B cell (primary cell): ENCODE results near the gene GPR78. TPM values are rescaled to one million over a fixed set of nuclear protein-coding genes. Genes with fewer than 3 reads are reported as not detected.

Experiments used
- ATAC-seq: fragments of 200-7000 bp; cut with Tn5 transposase; one replicate; pipeline ENCODE4 v1.10.0; 2021; ENCODE audit warnings: low read depth, mild to moderate bottlenecking, moderate number of reproducible peaks, moderate library complexity
- CTCF ChIA-PET: fragments of 350-600 bp; sonication (Branson Sonifier 250); formaldehyde crosslinking; loops from one replicate; lab custom pipeline; 2021; ENCODE audit warnings: antibody characterized with exemption, inconsistent platforms; lab: Charles Lee
- POLR2A ChIA-PET: fragments of 350-600 bp; sonication (Branson Sonifier 250); formaldehyde crosslinking; loops from one replicate; lab custom pipeline; 2021; ENCODE audit warnings: antibody characterized with exemption; lab: Charles Lee
- DNase-seq: peaks from one replicate; pipeline ENCODE4 v3.0.0; 2013
- H2AFZ ChIP-seq: 2 replicates; pipeline ENCODE4 v1.6.1; 2012; ENCODE audit warnings: mild to moderate bottlenecking, low read depth, low read length; ENCODE audit not compliant: insufficient read depth, poor library complexity, severe bottlenecking
- H3K27ac ChIP-seq, 2 donors: 1 replicate in 1 of 2; 2 replicates in 1 of 2; pipeline ENCODE4 v1.5.1; 2012 to 2013; ENCODE audit warnings: low read length in 2 of 2, mild to moderate bottlenecking in 2 of 2, moderate library complexity in 1 of 2
- H3K27me3 ChIP-seq, 4 experiments: fragments of 200-600 bp in 1 of 4; sonication (generic) in 1 of 4; replicated peaks in 1 of 4; 1 replicate in 2 of 4; 2 replicates in 2 of 4; pipeline versions ENCODE4 v1.6.1 to v1.7.0; 2013 to 2016; ENCODE audit warnings: low read length in 3 of 4, mild to moderate bottlenecking in 2 of 4, mixed read lengths in 1 of 4, moderate library complexity in 1 of 4; ENCODE audit not compliant: insufficient read depth in 4 of 4, control insufficient read depth in 3 of 4; ENCODE audit errors: control extremely low read depth in 1 of 4
- H3K36me3 ChIP-seq, 2 experiments: replicated peaks in 1 of 2; 1 replicate in 1 of 2; 2 replicates in 1 of 2; pipeline versions ENCODE4 v1.6.1 to v1.7.1; 2013; ENCODE audit warnings: low read length in 1 of 2; ENCODE audit not compliant: insufficient read depth in 2 of 2, control insufficient read depth in 1 of 2; ENCODE audit errors: control extremely low read depth in 1 of 2, extremely low read depth in 1 of 2
- H3K4me1 ChIP-seq, 2 donors: fragments of 200-600 bp in 1 of 2; sonication (generic) in 1 of 2; 1 replicate in 1 of 2; 2 replicates in 1 of 2; pipeline versions ENCODE4 v1.5.1 to v1.6.1; 2013 to 2017; ENCODE audit warnings: low read length in 2 of 2; ENCODE audit not compliant: control insufficient read depth in 2 of 2, insufficient read depth in 2 of 2
- H3K4me2 ChIP-seq: replicated peaks from 2 replicates; pipeline ENCODE3; 2012; ENCODE audit warnings: mild to moderate bottlenecking, low read depth, low read length; ENCODE audit not compliant: poor library complexity, severe bottlenecking
- H3K4me3 ChIP-seq, 5 experiments: fragments of 200-600 bp in 1 of 5; sonication (generic) in 1 of 5; 1 replicate in 3 of 5; 2 replicates in 2 of 5; pipeline versions ENCODE4 v1.5.1 to v1.7.0; 2011 to 2016; ENCODE audit warnings: low read length in 4 of 5, mild to moderate bottlenecking in 4 of 5, low read depth in 2 of 5, control low read depth in 1 of 5, moderate library complexity in 1 of 5; ENCODE audit not compliant: insufficient read depth in 1 of 5; ENCODE audit errors: control extremely low read depth in 1 of 5, extremely low read depth in 1 of 5
- H3K79me2 ChIP-seq: fragments of 200-600 bp; sonication (generic); one replicate; pipeline ENCODE4 v1.6.0; 2016; ENCODE audit warnings: low read length; ENCODE audit not compliant: control insufficient read depth, insufficient read depth
- H3K9ac ChIP-seq: fragments of 200-600 bp; sonication (generic); 2 replicates; pipeline ENCODE4 v1.6.1; 2017; ENCODE audit warnings: mild to moderate bottlenecking, low read length, moderate library complexity
- H3K9me3 ChIP-seq, 3 donors: one replicate each; pipeline versions ENCODE4 v1.6.1 to v1.7.1; 2013; ENCODE audit warnings: low read length in 2 of 3; ENCODE audit not compliant: control insufficient read depth in 2 of 3, insufficient read depth in 1 of 3; ENCODE audit errors: control extremely low read depth in 1 of 3
- H4K20me1 ChIP-seq: 2 replicates; pipeline ENCODE4 v1.6.0; 2012; ENCODE audit warnings: mild to moderate bottlenecking, low read length; ENCODE audit not compliant: insufficient read depth, control insufficient read depth, poor library complexity, severe bottlenecking
- H3K27ac Mint-ChIP-seq: one replicate; pipeline ENCODE4 v1.8.0; 2021; ENCODE audit warnings: mixed read lengths
- H3K27me3 Mint-ChIP-seq: one replicate; pipeline ENCODE4 v1.8.0; 2021; ENCODE audit warnings: mixed read lengths
- H3K4me1 Mint-ChIP-seq: one replicate; pipeline ENCODE4 v1.8.0; 2021; ENCODE audit warnings: mixed read lengths
- H3K4me3 Mint-ChIP-seq: one replicate; pipeline ENCODE4 v1.8.0; 2021; ENCODE audit warnings: mixed read lengths
- H3K9me3 Mint-ChIP-seq: one replicate; pipeline ENCODE4 v1.8.0; 2022; ENCODE audit warnings: mixed read lengths; ENCODE audit not compliant: insufficient read depth
- CTCF ChIP-seq: fragments of 200-600 bp; IDR thresholded peaks from one replicate; pipeline ENCODE4 v1.8.0; 2022; ENCODE audit warnings: antibody characterized with exemption, mild to moderate bottlenecking
- EZH2 ChIP-seq: IDR thresholded peaks from 2 replicates; pipeline ENCODE4 v1.6.1; 2012; ENCODE audit warnings: borderline replicate concordance, low read depth, mild to moderate bottlenecking, moderate library complexity, low read length; ENCODE audit not compliant: insufficient read depth, poor library complexity, severe bottlenecking
- WGBS: methylation state at CpG from one replicate; pipeline ENCODE4 v1.1.5; 2013; ENCODE audit warnings: missing lambda C conversion rate; ENCODE audit not compliant: insufficient coverage; 5-methylcytosine and 5-hydroxymethylcytosine counted together
- intact Hi-C: fragments of 100-400 bp; cut with micrococcal nuclease; formaldehyde crosslinking; loops from one replicate; pipeline ENCODE4 v1.10.0; 2022
- polyA plus RNA-seq: library from polyadenylated mRNA; depleted of rRNA; stranded (reverse); fragments of >200 nt; gene quantifications from 2 replicates; pipeline ENCODE4 v1.2.3, GENCODE V29; 2012
- total RNA-seq, 2 donors: library from RNA; stranded (reverse); fragments of 120-200 nt in 1 of 2; gene quantifications; 1 replicate in 1 of 2; 2 replicates in 1 of 2; pipeline versions ENCODE4 v1.2.3 to v1.2.4, GENCODE V29; 2013 to 2022

GPR78 gene
- total and polyA plus RNA-seq, 2 donors (not counting 1 experiment from before 2014, with no cell fraction given), result not detected

- no peak for ATAC-seq
- ChIA-PET POLR2A (no interaction called here), CTCF (no interaction called here)
- peaks cover 7% of the 10 kb centered on the region for H3K27me3 Mint-ChIP-seq
- Histone ChIP-seq H3K4me3 (no peak overlapping the region), H2AFZ (no peak overlapping the region), H3K79me2 (no peaks in the 10 kb centered on the region), H3K9ac (no peak overlapping the region), H4K20me1 (no peaks in the 10 kb centered on the region), H3K4me2 (no peak overlapping the region), H3K27ac (no peak overlapping the region), H3K4me1 (no peaks in the 10 kb centered on the region), H3K9me3 (peaks cover 0 to 16% (median 0%) of the 10 kb centered on the region in 3 donors), H3K27me3 (no peaks in the 10 kb centered on the region), H3K36me3 (no peaks in the 10 kb centered on the region)
- no peaks in the 10 kb centered on the region for H3K4me1 Mint-ChIP-seq
- WGBS, result 89% methylated on average over 9 of the region's 12 CpGs
- H3K27ac Mint-ChIP-seq, result no peak overlapping the region
- TF ChIP-seq EZH2, result no peak
- no peak for TF ChIP-seq CTCF
- peaks cover 9% of the 10 kb centered on the region for H3K9me3 Mint-ChIP-seq
- no peak for DNase-seq
- intact Hi-C loops, result no loop called here
- H3K4me3 Mint-ChIP-seq, result no peak overlapping the region
Measured at GRCh38 chr4:8538076-8538702, 42.0 kb upstream of the GPR78 start.

GRCh38 chr4:8538703-8539567, 41.3 kb upstream of the GPR78 start:
- no peak for DNase-seq
- no peaks in the 10 kb centered on the region for H4K20me1 ChIP-seq
- Mint-ChIP-seq H3K27me3 (peaks cover 3% of the 10 kb centered on the region), H3K4me3 (no peak overlapping the region), H3K27ac (no peak overlapping the region), H3K9me3 (peaks cover 9% of the 10 kb centered on the region), H3K4me1 (no peaks in the 10 kb centered on the region)
- CTCF ChIA-PET, result no interaction called here
- peaks cover 0 to 16% (median 0%) of the 10 kb centered on the region in 3 donors for H3K9me3 ChIP-seq
- H3K4me3 ChIP-seq, result no peak overlapping the region
- H3K4me2 ChIP-seq, result no peak overlapping the region
- 84% methylated on average over 11 of the region's 15 CpGs for WGBS
- intact Hi-C loops, result no loop called here
- H3K9ac ChIP-seq, result no peak overlapping the region
- no peak for TF ChIP-seq EZH2
- no peak for TF ChIP-seq CTCF
- no peaks in the 10 kb centered on the region for H3K4me1 ChIP-seq
- H3K36me3 ChIP-seq, result no peaks in the 10 kb centered on the region
- no peaks in the 10 kb centered on the region for H3K79me2 ChIP-seq
- POLR2A ChIA-PET, result no interaction called here
- no peak for ATAC-seq
- H2AFZ ChIP-seq, result no peak overlapping the region
- no peaks in the 10 kb centered on the region for H3K27me3 ChIP-seq
- H3K27ac ChIP-seq, result no peak overlapping the region
